ENCODE results near the gene METTL8. TPM values are rescaled to one million over a fixed set of nuclear protein-coding genes. Genes with fewer than 3 reads are reported as not detected.
A peak's percentile ranks its signal among the peaks of the same experiment; 100 is the strongest.

METTL8 gene
- polyA plus RNA-seq, 1 of the 3 experiments (the other 2 are of a cell fraction), result 5.1 TPM

- Histone ChIP-seq H3K79me2 (ENCODE audit: insufficient read depth) (no peaks in the 10 kb centered on the region), H3K9ac (no peak overlapping the region), H3K4me1 (ENCODE audit: control insufficient read depth in 1 of 2, insufficient read depth in 2 of 2, low read depth in 1 of 2, low read length in 1 of 2) (peaks cover 3 to 7% of the 10 kb centered on the region in 2 experiments; a peak in 3 of 4 replicates), H3K4me3 (ENCODE audit: low read depth in 2 of 2, low read length in 1 of 2) (no peak overlapping the region), H2AFZ (ENCODE audit: low read depth) (no peak overlapping the region), H3K4me2 (peak overlapping the region; percentile 22), H3K9me2 (no peaks in the 10 kb centered on the region), H4K20me1 (ENCODE audit: insufficient read depth) (no peaks in the 10 kb centered on the region), H3K27me3 (ENCODE audit: insufficient read depth) (no peaks in the 10 kb centered on the region), H3K9me3 (no peaks in the 10 kb centered on the region), H3K36me3 (replicated peaks in 1 of 2; ENCODE audit: control insufficient read depth in 1 of 2, insufficient read depth in 2 of 2, low read length in 1 of 2) (no peaks in the 10 kb centered on the region), H3F3A (replicated peaks; ENCODE audit: insufficient read depth) (peaks cover 16% of the 10 kb centered on the region), H3K27ac (ENCODE audit: low read depth in 2 of 2, low read length in 1 of 2) (peak overlapping the region; percentile 39 to 73; a peak in 3 of 4 replicates)
- no peak for DNase-seq
- ChIA-PET CTCF (interaction anchor here (0.8 to 1.2 kb wide), 2 partner anchors 20 to 68 kb away, joined by 3 to 4 read pairs; no protein-coding TSS in a partner anchor), POLR2A (no interaction called here)
- 34% methylated on average over 3 of the region's 3 CpGs for WGBS (ENCODE audit: low lambda C conversion rate)
- TF ChIP-seq MXI1 (IDR thresholded peaks at IDR 0.05; ENCODE audit: low read depth, low read length) (no peak), GATA2 (CRISPR knock-in tag; IDR thresholded peaks at IDR 0.05) (no peak), GABPA (IDR thresholded peaks at IDR 0.05; ENCODE audit: low read depth) (no peak), TEAD4 (IDR thresholded peaks at IDR 0.05; ENCODE audit: borderline replicate concordance, insufficient read depth) (peak; percentile 50; the same call in 1 of the 2 replicates), CTCF (IDR thresholded peaks at IDR 0.05) (no peak), NFIC (IDR thresholded peaks at IDR 0.05; ENCODE audit: borderline replicate concordance) (0 out of 2 replicates have a peak, but pooled peaks have one; percentile 6), REST (IDR thresholded peaks at IDR 0.05; ENCODE audit: low read depth, low read length) (no peak), FOXM1 (IDR thresholded peaks at IDR 0.05; ENCODE audit: low read depth) (no peak), PBX3 (IDR thresholded peaks at IDR 0.05) (peak; percentile 71), JUND (IDR thresholded peaks at IDR 0.05) (peak; percentile 71), RCOR1 (IDR thresholded peaks at IDR 0.05; ENCODE audit: low read length) (no peak), MEF2A (IDR thresholded peaks at IDR 0.05; ENCODE audit: borderline replicate concordance, low read depth) (no peak), EZH2phosphoT487 (IDR thresholded peaks at IDR 0.05; ENCODE audit: borderline replicate concordance, low read depth) (no peak), ELF1 (IDR thresholded peaks at IDR 0.05) (no peak; the same call in 1 of the 2 replicates), YY1 (IDR thresholded peaks at IDR 0.05; ENCODE audit: low read depth) (0 out of 2 replicates have a peak, but pooled peaks have one; percentile 26), USF1 (IDR thresholded peaks at IDR 0.05; ENCODE audit: borderline replicate concordance, low read depth) (no peak), RFX5 (IDR thresholded peaks at IDR 0.05; ENCODE audit: low read length) (no peak), FOSL2 (IDR thresholded peaks at IDR 0.05; ENCODE audit: borderline replicate concordance, low read depth) (peak; percentile 54; the same call in 1 of the 2 replicates), SMC3 (IDR thresholded peaks at IDR 0.05; ENCODE audit: low read depth, low read length) (no peak), TCF12 (IDR thresholded peaks at IDR 0.05) (peak; percentile 89), SIN3A (IDR thresholded peaks at IDR 0.05; ENCODE audit: borderline replicate concordance, low read depth, low read length) (no peak), NRF1 (IDR thresholded peaks at IDR 0.05; ENCODE audit: low read depth, low read length) (no peak), IRF3 (IDR thresholded peaks at IDR 0.05; ENCODE audit: low read depth, low read length) (no peak), POLR2AphosphoS5 (IDR thresholded peaks at IDR 0.05; ENCODE audit: low read depth, low read length) (no peak; the same call in 1 of the 2 replicates), TAF1 (IDR thresholded peaks at IDR 0.05; ENCODE audit: borderline replicate concordance, low read depth, low read length) (no peak), MAX (IDR thresholded peaks at IDR 0.05; ENCODE audit: low read depth) (0 out of 2 replicates have a peak, but pooled peaks have one; percentile 36), EP300 (IDR thresholded peaks at IDR 0.05; ENCODE audit: borderline replicate concordance in 1 of 2, low read depth in 1 of 2, low read length in 1 of 2) (peak in 1 of 2 experiments; percentile 55; a peak in 1 of 4 replicates)
Measured at GRCh38 chr2:171347591-171348032, 86.2 kb downstream of the METTL8 start.
